Parathyroid adenoma (tissue), 2 donors: Measurements from ENCODE around the gene PITPNM2.
A peak's percentile ranks its signal among the peaks of the same experiment; 100 is the strongest.

Experiments used
- H2AFZ ChIP-seq: fragments of 300-600 bp; sonication (generic); one replicate; pipeline ENCODE4 v1.7.0; 2017; ENCODE audit warnings: antibody characterized with exemption, mild to moderate bottlenecking
- H3K27ac ChIP-seq: fragments of 300-600 bp; sonication (generic); one replicate; pipeline ENCODE4 v1.7.0; 2017
- H3K27me3 ChIP-seq: fragments of 300-600 bp; sonication (generic); one replicate; pipeline ENCODE4 v1.7.0; 2017; ENCODE audit warnings: low read length; ENCODE audit not compliant: control insufficient read depth, insufficient read depth
- H3K36me3 ChIP-seq: fragments of 300-600 bp; sonication (generic); one replicate; pipeline ENCODE4 v1.7.0; 2017; ENCODE audit warnings: low read length; ENCODE audit not compliant: control insufficient read depth, insufficient read depth
- H3K4me1 ChIP-seq: fragments of 300-600 bp; sonication (generic); one replicate; pipeline ENCODE4 v1.7.0; 2017; ENCODE audit warnings: control low read depth
- H3K4me2 ChIP-seq: fragments of 300-600 bp; sonication (generic); one replicate; pipeline ENCODE4 v1.7.0; 2017; ENCODE audit warnings: low read length
- H3K4me3 ChIP-seq: fragments of 300-600 bp; sonication (generic); one replicate; pipeline ENCODE4 v1.7.0; 2017; ENCODE audit warnings: low read depth, low read length
- H3K79me2 ChIP-seq: fragments of 300-600 bp; sonication (generic); one replicate; pipeline ENCODE4 v1.7.0; 2017; ENCODE audit warnings: control low read depth
- H3K9ac ChIP-seq: fragments of 300-600 bp; sonication (generic); one replicate; pipeline ENCODE4 v1.7.0; 2017; ENCODE audit warnings: mild to moderate bottlenecking
- H3K9me3 ChIP-seq: fragments of 300-600 bp; sonication (generic); one replicate; pipeline ENCODE4 v1.7.0; 2017; ENCODE audit warnings: low read length; ENCODE audit not compliant: control insufficient read depth
- TF ChIP-seq, protein P1 (sequence below): fragments of 300-600 bp; sonication (generic); IDR thresholded peaks from one replicate; pipeline ENCODE4 v1.7.0; 2017; ENCODE audit warnings: antibody characterized with exemption, mild to moderate bottlenecking
- donor health status: primary hyperparathyroidism.

PITPNM2 gene

GRCh38 chr12:123142921-123143735 lies 7.8 kb downstream of the PITPNM2 start:
- peaks cover 15% of the 10 kb centered on the region for H3K79me2 ChIP-seq
- TF ChIP-seq, protein P1, sequence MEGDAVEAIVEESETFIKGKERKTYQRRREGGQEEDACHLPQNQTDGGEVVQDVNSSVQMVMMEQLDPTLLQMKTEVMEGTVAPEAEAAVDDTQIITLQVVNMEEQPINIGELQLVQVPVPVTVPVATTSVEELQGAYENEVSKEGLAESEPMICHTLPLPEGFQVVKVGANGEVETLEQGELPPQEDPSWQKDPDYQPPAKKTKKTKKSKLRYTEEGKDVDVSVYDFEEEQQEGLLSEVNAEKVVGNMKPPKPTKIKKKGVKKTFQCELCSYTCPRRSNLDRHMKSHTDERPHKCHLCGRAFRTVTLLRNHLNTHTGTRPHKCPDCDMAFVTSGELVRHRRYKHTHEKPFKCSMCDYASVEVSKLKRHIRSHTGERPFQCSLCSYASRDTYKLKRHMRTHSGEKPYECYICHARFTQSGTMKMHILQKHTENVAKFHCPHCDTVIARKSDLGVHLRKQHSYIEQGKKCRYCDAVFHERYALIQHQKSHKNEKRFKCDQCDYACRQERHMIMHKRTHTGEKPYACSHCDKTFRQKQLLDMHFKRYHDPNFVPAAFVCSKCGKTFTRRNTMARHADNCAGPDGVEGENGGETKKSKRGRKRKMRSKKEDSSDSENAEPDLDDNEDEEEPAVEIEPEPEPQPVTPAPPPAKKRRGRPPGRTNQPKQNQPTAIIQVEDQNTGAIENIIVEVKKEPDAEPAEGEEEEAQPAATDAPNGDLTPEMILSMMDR = no peak
- H3K9me3 ChIP-seq = no peaks in the 10 kb centered on the region
- no peak overlapping the region for H3K9ac ChIP-seq
- H3K4me3 ChIP-seq = no peak overlapping the region
- H3K4me2 ChIP-seq = no peak overlapping the region
- H3K4me1 ChIP-seq = peaks cover 33% of the 10 kb centered on the region
- H3K36me3 ChIP-seq = no peaks in the 10 kb centered on the region
- H3K27ac ChIP-seq = peak overlapping the region; percentile 22
- no peak overlapping the region for H2AFZ ChIP-seq
- H3K27me3 ChIP-seq = no peaks in the 10 kb centered on the region

DNA sequence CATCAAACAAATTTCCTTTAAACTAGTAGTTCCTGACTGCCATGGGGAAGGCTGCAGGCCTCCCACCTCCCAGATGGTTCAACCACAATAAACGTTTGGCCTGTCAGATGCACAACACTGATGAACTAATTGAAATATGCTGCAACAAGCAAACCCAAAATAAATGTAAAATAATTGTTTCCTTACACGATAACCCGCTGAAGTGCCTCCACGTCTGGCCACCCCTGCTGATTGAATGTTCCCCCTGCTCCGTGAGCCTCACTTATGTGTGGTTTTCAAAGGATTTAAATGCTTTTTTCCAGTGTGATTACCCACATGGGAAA lies 8.4 kb downstream of the PITPNM2 start:
- peaks cover 33% of the 10 kb centered on the region for H3K4me1 ChIP-seq
- H3K9ac ChIP-seq = no peak overlapping the region
- no peaks in the 10 kb centered on the region for H3K36me3 ChIP-seq
- peak overlapping the region; percentile 47 for H3K27ac ChIP-seq
- H2AFZ ChIP-seq = no peak overlapping the region
- no peaks in the 10 kb centered on the region for H3K27me3 ChIP-seq
- H3K4me3 ChIP-seq = no peak overlapping the region
- no peak overlapping the region for H3K4me2 ChIP-seq
- TF ChIP-seq, protein P1 = no peak
- no peaks in the 10 kb centered on the region for H3K9me3 ChIP-seq
- H3K79me2 ChIP-seq = peaks cover 16% of the 10 kb centered on the region

DNA sequence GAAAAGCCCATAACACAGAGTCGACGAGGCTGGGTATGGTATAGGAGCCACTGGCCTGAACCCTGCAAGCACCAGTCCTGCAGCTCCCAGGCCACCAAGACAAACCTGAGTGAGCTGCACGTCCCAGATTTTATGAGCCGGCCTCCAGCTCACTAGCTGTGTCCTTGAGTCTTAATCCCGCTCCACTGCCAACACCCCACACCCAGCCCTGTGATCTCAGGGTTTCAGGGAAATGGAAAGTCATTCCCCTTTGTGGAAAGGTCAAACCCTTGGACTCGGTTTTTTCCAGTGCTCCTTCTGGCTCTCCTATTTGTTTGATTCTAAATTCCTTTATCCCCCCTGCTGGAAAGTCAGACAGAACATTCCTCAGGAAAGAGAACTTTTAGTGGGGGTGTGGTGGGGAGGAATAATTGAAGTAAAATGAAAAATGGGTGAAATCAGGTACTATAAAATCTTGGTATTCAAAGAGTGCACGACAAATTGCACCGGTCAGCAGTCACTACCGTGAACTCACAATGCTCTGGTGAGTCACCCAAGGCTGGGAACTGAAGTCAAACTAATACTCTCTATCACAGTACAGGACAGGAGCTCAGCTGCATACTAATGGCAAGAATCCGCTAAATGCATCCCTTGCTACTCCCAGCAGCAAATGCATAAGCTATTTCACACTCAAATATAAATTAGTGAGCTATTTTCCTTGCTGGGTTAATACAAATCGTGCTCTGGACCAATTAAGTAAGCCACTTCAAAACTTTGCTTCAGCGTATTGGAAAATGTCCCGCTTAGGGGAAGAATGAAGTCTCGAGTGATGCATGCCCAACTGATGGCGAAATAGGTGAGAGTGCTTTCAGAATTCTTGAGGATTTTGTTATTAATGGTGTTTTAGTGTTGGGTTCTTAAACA lies 9.0 kb downstream of the PITPNM2 start:
- Histone ChIP-seq H3K4me2 (peak overlapping the region; percentile 45), H3K27ac (peak overlapping the region; percentile 47), H3K4me1 (peaks cover 33% of the 10 kb centered on the region), H3K9me3 (no peaks in the 10 kb centered on the region), H3K9ac (no peak overlapping the region), H3K36me3 (no peaks in the 10 kb centered on the region), H3K4me3 (no peak overlapping the region), H3K79me2 (peaks cover 22% of the 10 kb centered on the region), H2AFZ (peak overlapping the region; percentile 45), H3K27me3 (no peaks in the 10 kb centered on the region)
- TF ChIP-seq, protein P1 = no peak

- Histone ChIP-seq H3K9me3 (no peaks in the 10 kb centered on the region), H3K27ac (peak overlapping the region; percentile 47), H3K9ac (no peak overlapping the region), H2AFZ (peak overlapping the region; percentile 75), H3K36me3 (no peaks in the 10 kb centered on the region), H3K4me2 (peak overlapping the region; percentile 44), H3K4me1 (peaks cover 33% of the 10 kb centered on the region), H3K79me2 (peaks cover 28% of the 10 kb centered on the region), H3K4me3 (no peak overlapping the region), H3K27me3 (no peaks in the 10 kb centered on the region)
- TF ChIP-seq, protein P1 = no peak
Observed at GRCh38 chr12:123140676-123141614, 9.9 kb downstream of the PITPNM2 start.
